Measurements from ENCODE around the gene MEOX1. TPM values are rescaled to one million over a fixed set of nuclear protein-coding genes. Genes with fewer than 3 reads are reported as not detected.
"Not testable (repeated sequence)": the region's sequence is repeated elsewhere in the genome, so short reads cannot be mapped to it uniquely, and the experiment has no call there.

Gene MEOX1
- total RNA-seq (2014; rRNA removed; shearing (Covaris generic)) = not detected in 2 replicates

DNA sequence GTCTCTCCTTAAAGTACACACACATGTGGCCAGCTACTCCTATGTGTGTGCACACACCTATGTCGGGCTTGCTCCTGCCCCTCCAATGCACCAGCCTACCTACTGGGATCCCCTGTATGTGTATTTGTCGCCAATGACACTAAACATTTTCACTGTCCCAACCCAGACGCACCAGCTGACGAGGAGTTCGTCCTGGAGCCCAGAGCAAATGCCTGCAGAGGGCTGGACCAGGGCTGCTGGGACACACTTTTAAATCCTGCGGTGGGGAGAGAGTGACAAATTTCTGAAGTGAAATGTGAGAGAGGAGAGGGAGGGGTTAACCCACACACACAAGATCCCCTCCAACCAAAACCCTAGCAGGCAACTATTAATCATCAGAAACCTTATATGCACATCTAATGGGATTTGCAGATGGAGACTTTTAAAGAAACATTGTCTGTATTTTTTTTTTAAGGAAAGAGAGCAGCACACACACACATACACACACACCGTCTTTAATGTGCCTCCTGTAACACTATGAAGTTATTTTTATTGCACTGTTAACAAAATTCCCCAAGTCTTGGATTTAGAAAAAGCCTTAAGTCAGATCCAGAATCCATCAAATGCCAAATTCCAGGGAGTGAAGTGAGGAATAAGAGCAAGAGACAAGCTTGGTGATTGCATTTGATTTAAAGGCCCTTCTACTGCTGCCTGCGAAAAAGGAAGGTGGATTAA, at the start of gene MEOX1:
Gene MEOX1 (minus strand): TSS at position 224 of the 714 bp plus-strand sequence. CDS start 388 bp downstream, outside the sequence.
- peak; percentile 72 for DNase-seq (ENCODE audit: low spot score)

DNA sequence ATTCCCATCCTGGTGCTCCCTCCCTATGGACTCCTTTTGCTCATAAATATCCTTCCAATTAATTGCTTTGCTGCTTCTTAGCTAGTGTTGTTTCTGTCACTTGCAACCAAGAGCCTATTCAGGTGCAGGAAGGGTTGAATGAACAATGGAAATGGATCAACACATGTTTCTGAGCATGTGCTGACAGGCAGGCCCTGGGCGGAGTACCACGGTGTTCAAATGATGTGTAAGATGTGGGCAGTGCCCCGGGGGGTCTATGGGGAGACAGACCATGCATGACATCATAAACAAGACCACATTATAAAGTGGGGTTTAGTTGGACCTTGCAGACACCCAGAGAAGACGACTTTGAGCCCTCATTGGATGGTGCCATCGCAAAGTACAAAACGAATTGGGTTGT, 48.4 kb upstream of the MEOX1 start:
- DNase-seq (ENCODE audit: low spot score) = no peak

- no peak for DNase-seq (ENCODE audit: low spot score)
These were observed 47.5 kb upstream of the MEOX1 start for GRCh38 chr17:43709210-43709609.

DNA sequence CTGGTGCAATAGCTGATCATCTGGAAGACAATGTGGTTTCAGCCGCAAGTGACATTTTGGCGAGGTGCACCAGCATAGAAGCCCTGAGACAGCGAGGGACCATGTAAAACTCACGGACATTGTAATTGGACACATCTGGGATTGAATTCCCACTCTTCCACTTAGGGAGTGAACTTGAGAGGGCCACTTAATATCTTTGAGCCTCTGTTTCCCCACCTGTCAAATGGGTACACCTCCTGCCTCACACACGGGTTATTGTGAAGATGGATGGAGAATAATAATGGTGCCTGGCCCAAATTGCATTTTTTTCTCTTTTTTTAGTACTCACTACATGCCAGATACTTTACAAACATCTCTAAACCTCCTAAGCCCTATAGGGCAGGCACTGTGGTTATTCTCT, 45.5 kb upstream of the MEOX1 start:
- no peak for DNase-seq (ENCODE audit: low spot score)

DNA sequence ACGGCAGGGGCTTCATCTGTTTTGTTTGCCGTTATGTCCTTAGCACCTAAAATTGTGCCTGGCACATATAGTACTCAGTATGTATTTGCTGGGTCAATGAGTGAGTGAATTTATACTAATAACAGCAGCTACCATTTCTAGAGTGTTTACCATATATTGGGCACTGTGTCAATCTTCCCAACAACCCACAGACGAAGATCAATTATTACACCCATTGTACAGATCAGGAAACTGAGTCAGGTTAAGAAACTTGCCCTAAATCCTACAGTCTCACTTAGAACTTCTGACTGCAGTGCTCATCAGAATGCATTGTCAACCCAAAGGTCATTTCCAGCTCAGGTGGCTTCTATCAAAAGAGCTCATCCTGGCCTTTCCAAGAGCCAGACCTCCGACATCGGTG, 44.5 kb upstream of the MEOX1 start:
- no peak for DNase-seq (ENCODE audit: low spot score)

DNA sequence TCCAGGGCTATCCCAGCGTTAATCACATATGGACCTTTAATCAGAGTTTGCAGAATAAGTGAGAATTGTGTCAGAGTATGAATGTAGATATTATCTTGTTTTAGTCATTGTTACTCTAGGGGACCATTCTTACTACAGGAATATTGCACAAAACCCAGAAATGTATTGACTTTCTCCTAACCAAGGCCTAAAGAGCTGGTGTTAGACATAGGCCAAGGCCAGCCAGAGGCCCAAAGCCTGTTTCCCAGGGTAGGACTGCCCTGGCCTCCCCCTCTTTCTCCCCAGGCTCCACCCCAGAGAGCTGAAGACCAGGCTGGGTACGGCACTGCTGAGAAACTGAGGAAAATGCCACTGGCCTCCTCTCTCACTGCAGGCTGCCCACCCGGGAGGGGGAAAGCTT, 41.9 kb upstream of the MEOX1 start:
- no peak for DNase-seq (ENCODE audit: low spot score)

GRCh38 chr17:43702637-43703036, 40.9 kb upstream of the MEOX1 start:
- DNase-seq (ENCODE audit: low spot score) = peak; percentile 59

DNA sequence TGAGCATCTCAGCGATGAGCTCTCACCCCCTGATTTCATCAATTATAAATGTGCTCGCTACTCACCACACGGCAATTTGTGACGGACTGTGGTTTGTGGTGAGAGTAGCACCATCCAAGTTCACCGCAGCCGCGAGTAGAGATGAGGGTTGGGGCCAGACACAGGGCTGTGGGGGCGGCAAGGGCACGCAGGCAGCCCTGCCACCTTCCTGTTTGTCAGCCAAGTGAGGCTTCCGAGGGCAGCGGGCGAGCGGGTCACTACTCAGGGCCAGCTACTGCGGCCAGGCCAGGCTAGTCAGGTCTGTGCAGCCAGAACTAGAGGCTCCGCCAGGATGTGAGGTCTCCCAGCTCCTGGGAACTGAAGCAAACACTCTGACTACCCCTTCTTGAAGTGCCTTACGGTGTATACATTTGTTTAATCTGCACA, 39.6 kb upstream of the MEOX1 start:
- peak; percentile 91 for DNase-seq (ENCODE audit: low spot score)

DNA sequence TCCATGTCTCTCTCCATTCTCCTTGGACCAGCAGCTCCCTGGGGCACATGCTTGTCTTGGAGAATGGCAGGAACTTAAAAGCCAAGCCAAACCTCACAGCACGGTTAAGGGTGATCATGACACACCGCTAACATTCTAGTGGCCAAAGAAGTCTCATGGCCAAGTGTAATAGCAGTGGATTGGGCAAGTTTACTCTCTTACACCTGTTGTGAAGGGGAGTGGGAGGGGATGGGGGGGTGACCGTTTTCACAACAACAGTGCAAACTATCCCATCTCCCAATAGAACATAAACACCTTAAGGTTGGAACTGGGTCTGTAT, 37.7 kb upstream of the MEOX1 start:
- DNase-seq (ENCODE audit: low spot score) = no peak

DNA sequence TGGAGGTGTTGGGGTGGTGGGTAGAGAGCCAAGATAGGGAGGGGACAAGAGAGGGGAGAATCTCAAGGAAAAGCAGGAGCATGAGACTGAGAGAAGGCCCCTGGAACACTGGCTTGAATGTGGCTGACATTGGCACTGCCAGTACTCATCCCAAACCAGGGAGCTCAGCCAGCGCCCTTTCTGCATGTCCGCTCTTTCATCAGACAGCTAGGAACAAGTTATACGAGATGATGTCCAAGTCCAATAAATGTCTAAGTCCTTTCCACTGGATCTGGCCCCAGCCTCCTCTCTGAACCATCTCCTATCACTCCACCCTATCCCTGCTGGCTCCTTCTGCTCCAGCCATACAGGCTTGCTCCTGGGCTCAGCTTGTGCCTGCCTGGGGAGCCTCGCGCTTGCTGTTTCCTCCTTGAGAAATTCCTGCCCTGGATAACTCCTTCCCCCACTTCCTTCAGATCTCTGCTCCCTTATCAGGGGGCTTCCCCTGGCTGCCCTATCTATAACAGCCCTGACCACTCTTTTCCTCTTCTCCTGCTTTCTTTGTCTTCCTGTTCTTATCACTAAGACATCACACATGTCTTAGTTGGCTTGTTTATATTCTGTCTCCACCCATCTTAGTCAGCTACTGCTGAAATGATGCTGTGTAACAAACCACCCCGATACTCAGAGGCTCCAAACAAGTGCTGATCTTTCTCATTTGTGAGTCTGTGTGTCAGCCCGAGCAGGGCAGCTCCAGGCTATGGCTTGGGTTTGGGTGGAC, 37.1 kb upstream of the MEOX1 start:
- no peak for DNase-seq (ENCODE audit: low spot score)

GRCh38 chr17:43697937-43698336, 36.2 kb upstream of the MEOX1 start:
- no peak for DNase-seq (ENCODE audit: low spot score)

- DNase-seq (ENCODE audit: low spot score) = no peak
These were observed 35.2 kb upstream of the MEOX1 start for GRCh38 chr17:43696891-43697290.

GRCh38 chr17:43695970-43696865, 34.5 kb upstream of the MEOX1 start:
- peak; percentile 57 for DNase-seq (ENCODE audit: low spot score)

DNA sequence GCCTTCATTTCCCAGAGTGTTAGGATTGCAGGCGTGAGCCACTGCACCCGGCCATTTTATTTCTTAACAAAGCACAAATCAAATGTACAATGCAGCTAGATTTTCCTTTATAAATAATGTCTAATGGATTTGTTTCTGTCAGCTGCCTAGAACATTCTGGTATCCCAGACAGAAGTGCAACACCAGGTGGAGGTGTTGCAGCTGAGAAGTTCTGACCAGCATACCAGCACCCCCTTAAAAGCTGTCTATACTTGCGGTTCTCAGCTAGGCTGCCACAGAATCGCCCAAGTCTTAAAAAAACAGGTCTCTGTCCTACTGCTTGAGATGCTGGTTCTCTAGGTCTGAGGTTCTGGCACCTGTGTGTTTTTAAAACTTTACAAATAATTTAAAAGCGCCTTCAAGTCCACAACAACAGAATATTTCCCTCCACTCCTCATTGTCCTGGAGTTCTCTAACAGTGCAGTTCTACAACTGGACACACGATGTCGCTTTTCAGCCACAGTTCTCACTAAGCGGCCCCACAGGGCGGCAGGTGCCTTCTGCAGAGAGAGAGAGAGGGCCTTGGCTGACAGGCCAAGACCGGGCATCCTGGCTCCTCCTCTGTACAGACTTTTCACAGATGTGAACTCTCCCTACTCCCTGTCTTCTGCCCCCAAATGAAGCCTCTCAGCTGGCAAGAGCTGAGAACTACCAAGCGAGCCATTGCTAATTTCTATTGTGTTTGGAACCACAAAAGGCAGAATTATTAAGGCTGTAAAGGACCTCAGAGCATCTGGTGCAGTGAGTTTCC, 32.6 kb upstream of the MEOX1 start:
- DNase-seq (ENCODE audit: low spot score) = peak; percentile 86

- no peak for DNase-seq (ENCODE audit: low spot score)
These were observed 29.6 kb upstream of the MEOX1 start for GRCh38 chr17:43691317-43691693.

GRCh38 chr17:43690624-43691316, 29.0 kb upstream of the MEOX1 start:
- DNase-seq (ENCODE audit: low spot score) = no peak

GRCh38 chr17:43689814-43690213, 28.1 kb upstream of the MEOX1 start:
- DNase-seq (ENCODE audit: low spot score) = no peak

GRCh38 chr17:43689131-43689530, 27.4 kb upstream of the MEOX1 start:
- DNase-seq (ENCODE audit: low spot score) = no peak

DNA sequence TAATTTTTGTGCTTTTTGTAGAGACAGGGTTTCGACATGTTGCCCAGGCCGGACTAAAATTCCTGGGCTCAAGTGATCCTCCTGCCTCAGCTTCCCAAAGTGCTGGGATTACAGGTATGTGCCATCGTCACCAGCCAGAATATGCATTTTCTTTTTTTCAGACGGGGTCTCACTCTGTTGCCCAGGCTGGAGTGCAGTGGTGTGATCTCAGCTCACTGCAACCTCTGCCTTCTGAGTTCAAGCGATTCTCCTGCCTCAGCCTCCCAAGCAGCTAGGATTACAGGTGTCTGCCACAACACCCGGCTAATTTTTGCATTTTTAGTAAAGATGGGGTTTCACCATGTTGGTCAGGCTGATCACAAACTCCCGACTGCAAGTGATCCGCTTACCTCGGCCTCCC, 25.2 kb upstream of the MEOX1 start:
- DNase-seq (ENCODE audit: low spot score) = not testable (repeated sequence)

DNA sequence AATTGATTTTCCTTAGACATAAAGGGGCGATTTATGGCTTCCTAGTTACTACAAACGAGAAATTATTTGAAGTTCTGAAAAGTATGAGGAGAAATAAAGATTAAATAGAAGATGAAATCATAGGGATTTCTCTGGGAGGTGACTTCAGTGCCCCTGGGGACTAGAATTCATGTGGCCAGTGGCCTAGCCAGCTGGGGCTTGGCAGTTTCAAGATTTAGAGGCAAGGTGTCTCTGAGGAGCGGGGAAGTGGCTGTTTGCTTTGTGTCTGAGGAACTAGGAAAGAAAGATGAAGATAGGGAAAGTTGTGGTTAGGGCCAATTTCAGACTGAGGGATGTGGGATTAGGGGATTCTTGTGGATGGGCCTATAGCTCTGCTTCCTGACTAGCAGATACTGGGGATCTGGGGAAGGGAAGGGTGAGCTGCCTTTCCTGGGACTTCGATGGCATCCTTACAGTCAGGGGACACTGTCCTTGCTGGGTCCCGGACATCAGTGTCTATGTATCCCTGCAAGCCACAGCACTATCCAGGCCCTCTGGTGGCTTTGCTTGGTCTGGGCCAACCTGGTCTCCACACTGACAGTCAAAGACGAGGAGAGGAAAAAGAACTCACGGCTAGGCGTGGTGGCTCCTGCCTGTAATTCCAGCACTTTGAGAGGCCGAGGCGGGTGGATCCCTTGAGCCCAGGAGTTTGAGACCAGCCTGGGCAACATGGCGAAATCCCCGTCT, 22.4 kb upstream of the MEOX1 start:
- DNase-seq (ENCODE audit: low spot score) = no peak

Measured in A172 (cell line).